ENCODE results near the gene BCL2L11.

Gene BCL2L11

DNA sequence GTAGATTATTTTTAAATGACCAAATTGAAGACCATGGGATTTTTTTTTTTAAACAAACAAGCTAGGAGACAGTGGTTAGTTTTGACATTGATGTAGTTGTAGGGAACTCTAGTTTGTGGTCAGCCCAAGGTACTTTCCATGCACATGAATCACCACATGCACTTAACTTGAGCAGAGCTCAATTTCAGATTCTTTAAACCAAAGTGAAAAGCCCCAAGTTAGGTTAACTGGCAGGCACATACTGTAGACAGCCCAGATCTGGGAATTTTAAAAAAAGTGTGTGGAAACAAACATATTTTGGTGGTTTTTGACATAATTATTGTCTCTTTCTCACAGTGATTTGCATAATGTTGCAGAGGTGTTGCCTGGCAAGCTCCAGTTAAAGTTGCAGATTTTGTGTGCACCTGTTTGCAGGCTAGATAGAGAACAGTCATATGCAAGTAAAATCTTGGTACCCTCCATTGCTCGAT, 88.4 kb downstream of the BCL2L11 start:
- no peak for TF ChIP-seq CTCF (IDR thresholded peaks at IDR 0.05; ENCODE audit: borderline replicate concordance, insufficient read depth, low read depth, low read length)

GRCh38 chr2:111210036-111210435, 89.3 kb downstream of the BCL2L11 start:
- TF ChIP-seq CTCF (IDR thresholded peaks at IDR 0.05; ENCODE audit: borderline replicate concordance, insufficient read depth, low read depth, low read length), result no peak
- no peak overlapping the region for H3K4me3 ChIP-seq (ENCODE audit: low read depth, low read length)

More for the DNA sequence above, 88.4 kb downstream of the BCL2L11 start:
- H3K4me3 ChIP-seq (ENCODE audit: low read depth, low read length), result no peak overlapping the region

GRCh38 chr2:111213877-111214276, 93.2 kb downstream of the BCL2L11 start:
- no peak overlapping the region for H3K4me3 ChIP-seq (ENCODE audit: low read depth, low read length)
- no peak for TF ChIP-seq CTCF (IDR thresholded peaks at IDR 0.05; ENCODE audit: borderline replicate concordance, insufficient read depth, low read depth, low read length)

DNA sequence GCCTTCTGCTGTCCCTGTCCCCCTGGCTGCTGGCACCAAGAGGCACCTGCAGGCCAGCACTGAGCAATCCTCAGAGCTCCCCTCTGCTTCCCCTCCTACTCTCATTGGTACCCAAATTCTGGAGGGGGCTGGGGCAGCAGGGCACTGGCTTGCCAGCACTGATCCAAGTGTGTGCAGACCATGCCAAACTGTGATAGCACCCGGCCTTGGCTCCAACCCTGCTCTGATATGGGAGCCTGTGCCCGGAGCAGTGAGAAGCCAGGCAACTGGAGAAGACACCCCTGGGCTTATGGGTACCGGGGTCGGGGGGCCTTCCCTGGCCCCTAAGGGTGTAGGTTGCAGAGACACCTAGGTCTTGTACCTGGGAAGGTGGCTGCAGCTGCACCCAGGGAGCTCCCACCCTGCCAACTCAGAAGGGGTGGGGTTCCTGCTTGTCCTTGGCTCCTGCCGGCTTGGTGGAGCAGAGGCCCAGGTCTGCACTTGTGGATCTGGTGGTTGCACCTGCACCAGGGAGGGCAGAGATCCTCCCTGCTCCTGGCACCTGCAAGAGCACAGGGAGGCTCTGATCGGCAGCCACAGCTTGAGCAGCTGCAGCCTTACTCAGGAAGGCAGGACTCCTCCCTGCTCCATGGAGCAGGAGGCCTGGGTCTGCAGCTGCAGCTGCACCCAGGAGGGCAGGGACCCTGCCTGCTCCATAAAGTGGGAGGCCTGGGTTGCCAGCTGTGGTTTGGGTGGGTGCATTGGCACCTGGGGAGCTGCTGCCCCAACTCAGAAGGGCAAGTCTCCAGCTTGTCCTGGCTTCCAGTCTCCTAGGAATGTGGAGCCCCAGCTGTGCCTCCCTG, 96.3 kb downstream of the BCL2L11 start:
- TF ChIP-seq CTCF (IDR thresholded peaks at IDR 0.05; ENCODE audit: borderline replicate concordance, insufficient read depth, low read depth, low read length), result no peak
- H3K4me3 ChIP-seq (ENCODE audit: low read depth, low read length), result no peak overlapping the region

Data from GM12875 (cell line).